ENCODE data around the gene SPECC1.

Gene SPECC1

DNA sequence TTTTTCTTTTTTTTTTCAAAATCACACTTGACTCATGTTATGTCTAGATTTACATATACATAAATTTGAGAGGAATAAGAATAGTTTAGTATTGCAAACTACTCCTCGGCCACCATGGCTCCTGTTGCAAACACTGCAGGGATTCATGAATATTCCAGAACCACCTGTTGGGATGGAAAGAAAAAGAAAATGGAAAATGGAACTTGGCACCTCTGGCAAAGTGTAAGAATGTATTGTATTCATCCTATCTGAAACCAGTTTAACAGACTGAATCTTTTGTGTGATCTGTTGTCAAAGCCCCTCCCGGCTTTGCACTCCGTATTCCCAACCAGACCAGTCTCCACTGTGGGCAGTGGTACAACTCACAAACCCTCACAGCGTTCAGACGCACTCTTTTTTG is 124.4 kb downstream of the SPECC1 start:
- Histone ChIP-seq H3K4me3 (ENCODE audit: low read depth, low read length) (no peak overlapping the region), H3K27me3 (ENCODE audit: control insufficient read depth, insufficient read depth, low read length) (no peaks in the 10 kb centered on the region), H3K4me1 (ENCODE audit: control insufficient read depth, insufficient read depth, low read length) (peaks cover 11% of the 10 kb centered on the region), H3K9ac (ENCODE audit: low read depth, low read length) (no peak overlapping the region), H3K9me3 (ENCODE audit: control insufficient read depth, insufficient read depth, low read length) (no peaks in the 10 kb centered on the region), H3K36me3 (ENCODE audit: control insufficient read depth, insufficient read depth, low read length) (no peaks in the 10 kb centered on the region)

DNA sequence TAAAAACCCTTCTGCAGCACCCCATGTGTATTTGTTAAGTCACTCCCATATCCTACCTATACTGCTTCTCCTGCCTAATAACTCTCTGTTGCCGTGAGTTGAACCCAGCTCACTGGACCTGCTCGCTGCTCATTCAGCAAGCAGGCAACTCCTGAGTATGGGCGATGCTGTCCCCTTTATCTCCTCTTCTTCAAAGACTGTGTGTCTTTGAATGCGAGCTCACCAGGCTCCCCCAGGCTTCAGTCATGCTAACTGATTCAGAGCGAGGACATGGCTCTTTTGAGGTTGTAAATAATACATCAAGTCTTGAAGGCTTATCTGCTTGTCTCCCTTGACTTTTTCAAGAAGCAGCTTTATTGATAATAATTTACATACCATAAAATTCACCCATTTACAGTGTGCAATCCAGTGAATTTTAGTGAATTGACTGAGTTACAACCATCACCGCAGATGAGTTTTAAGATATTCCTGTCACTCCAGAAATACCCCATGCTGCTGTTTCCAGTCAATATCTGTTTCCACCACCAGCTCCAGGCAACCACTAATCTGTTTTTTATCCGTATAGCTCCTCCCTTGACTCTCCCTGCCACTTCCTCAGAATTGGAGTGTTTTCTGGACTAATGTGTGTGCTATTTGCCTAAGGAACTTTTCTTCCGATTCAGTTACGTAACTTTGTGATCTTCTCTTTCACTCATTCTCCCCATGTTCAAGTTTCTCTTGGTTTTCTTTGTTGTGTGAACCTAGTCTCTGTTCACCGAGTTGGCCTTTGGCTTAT is 132.2 kb downstream of the SPECC1 start:
- Histone ChIP-seq H3K27me3 (ENCODE audit: control insufficient read depth, insufficient read depth, low read length) (no peaks in the 10 kb centered on the region), H3K9ac (ENCODE audit: low read depth, low read length) (no peak overlapping the region), H3K9me3 (ENCODE audit: control insufficient read depth, insufficient read depth, low read length) (no peaks in the 10 kb centered on the region), H3K36me3 (ENCODE audit: control insufficient read depth, insufficient read depth, low read length) (no peaks in the 10 kb centered on the region), H3K4me1 (ENCODE audit: control insufficient read depth, insufficient read depth, low read length) (peaks cover 15% of the 10 kb centered on the region), H3K4me3 (ENCODE audit: low read depth, low read length) (no peak overlapping the region)

DNA sequence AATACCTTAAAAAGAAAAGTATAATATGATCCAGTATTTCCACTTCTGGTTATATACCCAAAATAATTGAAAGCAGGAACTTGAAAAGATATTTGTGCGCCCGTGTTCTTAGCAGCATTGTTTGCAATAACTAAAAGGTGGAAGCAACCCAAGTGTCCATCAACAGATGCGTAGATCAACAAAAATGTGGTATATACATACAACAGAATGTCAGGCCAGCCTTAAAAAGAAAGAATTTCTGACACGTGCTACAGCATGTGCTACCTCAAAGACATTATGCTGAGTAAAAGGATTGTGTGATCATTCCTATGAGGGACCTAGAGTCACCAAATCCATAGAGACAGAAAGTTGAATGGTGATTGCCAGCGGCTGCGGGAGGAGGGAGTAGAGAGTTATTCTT is 133.1 kb downstream of the SPECC1 start:
- H3K4me1 ChIP-seq (ENCODE audit: control insufficient read depth, insufficient read depth, low read length) = peaks cover 15% of the 10 kb centered on the region
- H3K9me3 ChIP-seq (ENCODE audit: control insufficient read depth, insufficient read depth, low read length) = no peaks in the 10 kb centered on the region
- H3K4me3 ChIP-seq (ENCODE audit: low read depth, low read length) = no peak overlapping the region
- H3K36me3 ChIP-seq (ENCODE audit: control insufficient read depth, insufficient read depth, low read length) = no peaks in the 10 kb centered on the region
- no peak overlapping the region for H3K9ac ChIP-seq (ENCODE audit: low read depth, low read length)
- H3K27me3 ChIP-seq (ENCODE audit: control insufficient read depth, insufficient read depth, low read length) = no peaks in the 10 kb centered on the region

GRCh38 chr17:20143740-20144139 is 134.6 kb downstream of the SPECC1 start:
- H3K9me3 ChIP-seq (ENCODE audit: control insufficient read depth, insufficient read depth, low read length) = no peaks in the 10 kb centered on the region
- no peak overlapping the region for H3K4me3 ChIP-seq (ENCODE audit: low read depth, low read length)
- no peak overlapping the region for H3K9ac ChIP-seq (ENCODE audit: low read depth, low read length)
- peaks cover 15% of the 10 kb centered on the region for H3K4me1 ChIP-seq (ENCODE audit: control insufficient read depth, insufficient read depth, low read length)
- no peaks in the 10 kb centered on the region for H3K36me3 ChIP-seq (ENCODE audit: control insufficient read depth, insufficient read depth, low read length)
- H3K27me3 ChIP-seq (ENCODE audit: control insufficient read depth, insufficient read depth, low read length) = no peaks in the 10 kb centered on the region

DNA sequence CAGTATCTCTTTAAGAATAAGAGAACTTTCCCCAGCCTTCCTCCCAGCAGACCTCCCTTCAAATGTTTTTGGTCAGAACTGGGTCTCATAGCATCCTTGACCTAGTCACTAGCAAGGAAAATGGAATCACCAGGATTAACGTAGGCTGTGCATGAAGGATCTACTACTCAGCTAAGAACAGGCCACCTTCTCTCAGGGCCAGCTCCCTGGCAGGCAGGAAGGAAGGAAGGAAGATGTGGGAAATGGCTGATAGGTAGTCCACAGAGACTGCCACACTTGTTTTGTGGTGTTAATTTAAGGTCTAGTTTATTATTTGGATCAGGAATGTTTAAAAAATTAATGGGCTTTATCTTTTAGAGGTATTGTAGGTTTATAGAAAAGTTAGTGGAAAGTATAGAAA is 136.4 kb downstream of the SPECC1 start:
- Histone ChIP-seq H3K9ac (ENCODE audit: low read depth, low read length) (no peak overlapping the region), H3K4me3 (ENCODE audit: low read depth, low read length) (no peak overlapping the region), H3K27me3 (ENCODE audit: control insufficient read depth, insufficient read depth, low read length) (no peaks in the 10 kb centered on the region), H3K4me1 (ENCODE audit: control insufficient read depth, insufficient read depth, low read length) (peaks cover 14% of the 10 kb centered on the region), H3K9me3 (ENCODE audit: control insufficient read depth, insufficient read depth, low read length) (no peaks in the 10 kb centered on the region), H3K36me3 (ENCODE audit: control insufficient read depth, insufficient read depth, low read length) (no peaks in the 10 kb centered on the region)

- H3K36me3 ChIP-seq (ENCODE audit: control insufficient read depth, insufficient read depth, low read length) = no peaks in the 10 kb centered on the region
- H3K27me3 ChIP-seq (ENCODE audit: control insufficient read depth, insufficient read depth, low read length) = peaks cover 4% of the 10 kb centered on the region
- no peaks in the 10 kb centered on the region for H3K4me1 ChIP-seq (ENCODE audit: control insufficient read depth, insufficient read depth, low read length)
- no peak overlapping the region for H3K9ac ChIP-seq (ENCODE audit: low read depth, low read length)
- no peaks in the 10 kb centered on the region for H3K9me3 ChIP-seq (ENCODE audit: control insufficient read depth, insufficient read depth, low read length)
- no peak overlapping the region for H3K4me3 ChIP-seq (ENCODE audit: low read depth, low read length)
Measured at GRCh38 chr17:20149251-20149650, 140.1 kb downstream of the SPECC1 start.

DNA sequence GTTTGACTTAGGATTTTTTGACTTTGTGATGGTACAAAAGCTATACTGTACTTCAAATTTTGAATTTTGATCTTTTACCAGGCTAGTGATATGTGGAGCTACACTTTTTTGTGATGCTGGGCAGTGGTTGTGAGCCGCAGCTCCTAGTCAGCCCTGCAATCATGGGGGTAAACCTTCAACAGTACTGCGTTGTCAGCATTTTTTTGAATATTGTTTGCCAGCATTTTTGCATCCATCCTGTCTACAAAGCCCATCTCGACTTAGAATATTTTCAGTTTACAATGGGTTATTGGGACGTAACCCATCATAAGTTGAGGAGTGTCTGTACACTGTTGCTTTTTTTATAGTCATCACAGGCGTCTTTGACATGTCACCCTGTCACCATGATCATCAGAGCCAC is 142.0 kb downstream of the SPECC1 start:
- Histone ChIP-seq H3K4me1 (ENCODE audit: control insufficient read depth, insufficient read depth, low read length) (peaks cover 6% of the 10 kb centered on the region), H3K4me3 (ENCODE audit: low read depth, low read length) (no peak overlapping the region), H3K27me3 (ENCODE audit: control insufficient read depth, insufficient read depth, low read length) (peaks cover 13% of the 10 kb centered on the region), H3K36me3 (ENCODE audit: control insufficient read depth, insufficient read depth, low read length) (no peaks in the 10 kb centered on the region), H3K9me3 (ENCODE audit: control insufficient read depth, insufficient read depth, low read length) (no peaks in the 10 kb centered on the region), H3K9ac (ENCODE audit: low read depth, low read length) (no peak overlapping the region)

DNA sequence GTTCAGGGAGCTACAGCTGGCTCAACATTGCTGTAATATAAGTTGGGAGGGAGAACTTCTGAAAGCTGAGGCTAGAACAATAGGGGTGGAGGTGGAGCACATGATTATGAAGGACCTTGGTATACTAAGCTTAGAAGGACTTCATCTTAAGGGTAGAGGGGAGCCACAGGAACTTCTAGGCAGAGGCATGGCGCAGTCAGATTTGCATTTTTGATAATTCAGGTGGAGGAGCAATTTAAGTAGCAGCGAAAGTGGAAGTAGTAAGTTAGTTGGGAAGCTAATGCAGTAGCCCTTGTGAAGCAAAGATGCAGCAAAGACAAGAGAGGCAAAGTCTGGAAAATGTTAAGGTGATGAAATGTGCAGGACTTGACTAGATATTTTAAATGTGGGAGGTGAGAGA is 144.1 kb downstream of the SPECC1 start:
- Histone ChIP-seq H3K9me3 (ENCODE audit: control insufficient read depth, insufficient read depth, low read length) (no peaks in the 10 kb centered on the region), H3K27me3 (ENCODE audit: control insufficient read depth, insufficient read depth, low read length) (peaks cover 13% of the 10 kb centered on the region), H3K4me1 (ENCODE audit: control insufficient read depth, insufficient read depth, low read length) (peaks cover 9% of the 10 kb centered on the region), H3K9ac (ENCODE audit: low read depth, low read length) (no peak overlapping the region), H3K36me3 (ENCODE audit: control insufficient read depth, insufficient read depth, low read length) (no peaks in the 10 kb centered on the region), H3K4me3 (ENCODE audit: low read depth, low read length) (no peak overlapping the region)

- H3K9me3 ChIP-seq (ENCODE audit: control insufficient read depth, insufficient read depth, low read length) = no peaks in the 10 kb centered on the region
- H3K27me3 ChIP-seq (ENCODE audit: control insufficient read depth, insufficient read depth, low read length) = peaks cover 13% of the 10 kb centered on the region
- no peak overlapping the region for H3K4me3 ChIP-seq (ENCODE audit: low read depth, low read length)
- no peaks in the 10 kb centered on the region for H3K36me3 ChIP-seq (ENCODE audit: control insufficient read depth, insufficient read depth, low read length)
- no peak overlapping the region for H3K9ac ChIP-seq (ENCODE audit: low read depth, low read length)
- peaks cover 9% of the 10 kb centered on the region for H3K4me1 ChIP-seq (ENCODE audit: control insufficient read depth, insufficient read depth, low read length)
Measured at GRCh38 chr17:20154286-20155000, 145.3 kb downstream of the SPECC1 start.

DNA sequence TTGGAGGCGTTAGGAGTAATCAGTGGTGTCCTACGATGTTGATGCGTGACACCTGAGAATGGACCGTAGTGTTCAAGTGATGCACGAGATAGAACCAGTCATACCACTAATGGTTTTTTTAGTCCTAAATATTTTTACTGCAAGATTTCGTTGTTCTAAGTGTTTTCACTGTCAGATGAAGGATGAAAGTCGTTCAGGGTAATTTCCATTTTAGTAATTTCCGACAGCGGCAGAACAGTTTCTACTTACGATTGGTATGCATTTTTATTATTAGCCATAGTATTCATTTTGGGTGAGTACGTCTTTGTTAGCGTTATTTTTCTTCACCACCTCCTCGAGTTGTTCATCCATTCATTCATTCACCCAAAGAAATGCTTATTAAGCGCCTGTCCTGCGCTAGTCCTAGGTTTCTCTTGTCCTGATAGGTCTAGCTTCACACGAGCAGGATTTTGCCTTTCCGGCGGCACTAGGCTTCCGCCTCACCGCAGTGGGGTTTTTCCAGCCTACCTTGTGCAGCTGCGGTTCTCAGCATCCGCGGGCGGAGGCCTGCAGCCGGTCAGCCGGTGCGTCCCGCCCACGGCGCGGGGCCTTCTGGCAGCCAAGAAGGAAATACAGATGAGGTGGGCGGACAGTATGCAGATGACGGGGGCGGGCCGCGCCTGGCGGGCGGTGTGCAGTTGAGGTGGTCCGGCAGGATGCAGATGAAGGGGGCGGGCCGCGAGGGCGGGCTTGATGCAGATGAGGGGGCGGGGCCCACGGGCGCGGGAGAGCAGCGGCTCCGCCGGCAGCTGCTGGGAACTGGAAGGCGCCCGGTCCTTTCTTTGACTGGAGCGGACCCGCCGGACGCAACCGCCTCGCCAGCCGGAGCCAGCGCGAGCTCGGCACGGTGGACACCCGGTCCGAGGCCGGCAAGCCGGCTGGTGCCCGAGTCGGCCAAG is 146.4 kb downstream of the SPECC1 start:
- Histone ChIP-seq H3K4me1 (ENCODE audit: control insufficient read depth, insufficient read depth, low read length) (peaks cover 14% of the 10 kb centered on the region), H3K9me3 (ENCODE audit: control insufficient read depth, insufficient read depth, low read length) (no peaks in the 10 kb centered on the region), H3K36me3 (ENCODE audit: control insufficient read depth, insufficient read depth, low read length) (no peaks in the 10 kb centered on the region), H3K9ac (ENCODE audit: low read depth, low read length) (no peak overlapping the region), H3K27me3 (ENCODE audit: control insufficient read depth, insufficient read depth, low read length) (peaks cover 13% of the 10 kb centered on the region), H3K4me3 (ENCODE audit: low read depth, low read length) (peak overlapping the region; percentile 79)

GRCh38 chr17:20156196-20157000 is 147.2 kb downstream of the SPECC1 start:
- peaks cover 14% of the 10 kb centered on the region for H3K4me1 ChIP-seq (ENCODE audit: control insufficient read depth, insufficient read depth, low read length)
- peaks cover 13% of the 10 kb centered on the region for H3K27me3 ChIP-seq (ENCODE audit: control insufficient read depth, insufficient read depth, low read length)
- H3K9me3 ChIP-seq (ENCODE audit: control insufficient read depth, insufficient read depth, low read length) = no peaks in the 10 kb centered on the region
- H3K36me3 ChIP-seq (ENCODE audit: control insufficient read depth, insufficient read depth, low read length) = no peaks in the 10 kb centered on the region
- peak overlapping the region; percentile 79 for H3K4me3 ChIP-seq (ENCODE audit: low read depth, low read length)
- peak overlapping the region; percentile 66 for H3K9ac ChIP-seq (ENCODE audit: low read depth, low read length)

All from iPS-15b (cell line).